ENCODE results near the gene ARMC2. TPM values are rescaled to one million over a fixed set of nuclear protein-coding genes. Genes with fewer than 3 reads are reported as not detected.
"Not testable (repeated sequence)": the region's sequence is repeated elsewhere in the genome, so short reads cannot be mapped to it uniquely, and the experiment has no call there.

ARMC2 gene
- 10 to 100 TPM; 11.4 to 15.0 (median 13.0) TPM for polyA plus RNA-seq (ENCODE audit: insufficient read length in 4 of 4)

- peak; percentile 74 to 84 (median 80) for DNase-seq (ENCODE audit: low read depth in 4 of 4, low spot score in 3 of 4)
Observed at GRCh38 chr6:108848116-108848868, at the start of gene ARMC2. TSS of gene ARMC2 (plus strand) at chr6:108848422. CDS start at chr6:108854268, 5,846 bp downstream.

- no peak for DNase-seq (ENCODE audit: low read depth in 4 of 4, low spot score in 3 of 4)
Observed at GRCh38 chr6:108798670-108799353, 49.4 kb upstream of the ARMC2 start.

- no peak for DNase-seq (ENCODE audit: low read depth in 4 of 4, low spot score in 3 of 4)
Observed at GRCh38 chr6:108799354-108799717, 48.9 kb upstream of the ARMC2 start.

GRCh38 chr6:108799791-108800190 is 48.4 kb upstream of the ARMC2 start:
- DNase-seq (ENCODE audit: low read depth in 4 of 4, low spot score in 3 of 4), result no peak

- no peak for DNase-seq (ENCODE audit: low read depth in 4 of 4, low spot score in 3 of 4)
Observed at GRCh38 chr6:108800427-108800864, 47.8 kb upstream of the ARMC2 start.

GRCh38 chr6:108801366-108801765 is 46.9 kb upstream of the ARMC2 start:
- DNase-seq (ENCODE audit: low read depth in 4 of 4, low spot score in 3 of 4), result no peak

GRCh38 chr6:108803982-108804490 is 44.2 kb upstream of the ARMC2 start:
- no peak for DNase-seq (ENCODE audit: low read depth in 4 of 4, low spot score in 3 of 4)

GRCh38 chr6:108804956-108805355 is 43.3 kb upstream of the ARMC2 start:
- no peak for DNase-seq (ENCODE audit: low read depth in 4 of 4, low spot score in 3 of 4)

- no peak for DNase-seq (ENCODE audit: low read depth in 4 of 4, low spot score in 3 of 4)
Observed at GRCh38 chr6:108805611-108806167, 42.5 kb upstream of the ARMC2 start.

GRCh38 chr6:108806171-108806570 is 42.1 kb upstream of the ARMC2 start:
- DNase-seq (ENCODE audit: low read depth in 4 of 4, low spot score in 3 of 4), result no peak

GRCh38 chr6:108806665-108807064 is 41.6 kb upstream of the ARMC2 start:
- no peak for DNase-seq (ENCODE audit: low read depth in 4 of 4, low spot score in 3 of 4)

GRCh38 chr6:108807928-108808327 is 40.3 kb upstream of the ARMC2 start:
- DNase-seq (ENCODE audit: low read depth in 4 of 4, low spot score in 3 of 4), result no peak

GRCh38 chr6:108809211-108809610 is 39.0 kb upstream of the ARMC2 start:
- DNase-seq (ENCODE audit: low read depth in 4 of 4, low spot score in 3 of 4), result no peak

GRCh38 chr6:108810057-108810643 is 38.1 kb upstream of the ARMC2 start:
- no peak for DNase-seq (ENCODE audit: low read depth in 4 of 4, low spot score in 3 of 4)

GRCh38 chr6:108811490-108811889 is 36.7 kb upstream of the ARMC2 start:
- DNase-seq (ENCODE audit: low read depth in 4 of 4, low spot score in 3 of 4), result no peak

GRCh38 chr6:108813218-108813617 is 35.0 kb upstream of the ARMC2 start:
- not testable (repeated sequence) for DNase-seq (ENCODE audit: low read depth in 4 of 4, low spot score in 3 of 4)

- not testable (repeated sequence) for DNase-seq (ENCODE audit: low read depth in 4 of 4, low spot score in 3 of 4)
Observed at GRCh38 chr6:108817276-108817675, 30.9 kb upstream of the ARMC2 start.

- DNase-seq (ENCODE audit: low read depth in 4 of 4, low spot score in 3 of 4), result no peak
Observed at GRCh38 chr6:108820006-108820405, 28.2 kb upstream of the ARMC2 start.

- no peak for DNase-seq (ENCODE audit: low read depth in 4 of 4, low spot score in 3 of 4)
Observed at GRCh38 chr6:108822401-108822800, 25.8 kb upstream of the ARMC2 start.

- DNase-seq (ENCODE audit: low read depth in 4 of 4, low spot score in 3 of 4), result no peak
Observed at GRCh38 chr6:108825326-108825725, 22.9 kb upstream of the ARMC2 start.

GRCh38 chr6:108831104-108831503 is 17.1 kb upstream of the ARMC2 start:
- DNase-seq (ENCODE audit: low read depth in 4 of 4, low spot score in 3 of 4), result no peak
